Upper lobe of left lung (tissue), 4 donors: Measurements from ENCODE around the gene NDUFV2.

ENCODE experiments used
- CTCF ChIP-seq, 6 experiments: fragments of 450-650 bp in 4 of 6; fragments of 200-600 bp in 2 of 6; sonication (generic) in 2 of 6; IDR thresholded peaks; one replicate each; pipeline ENCODE4 v1.5.1; 2016 to 2019; ENCODE audit warnings: antibody characterized with exemption in 6 of 6
- EP300 ChIP-seq, 4 donors: sonication (generic); formaldehyde crosslinking; IDR thresholded peaks; one replicate each; pipeline ENCODE4 v1.5.1; 2017; ENCODE audit warnings: antibody characterized with exemption in 4 of 4, control low read depth in 2 of 4
- POLR2A ChIP-seq, 4 donors: fragments of 450-650 bp; IDR thresholded peaks; one replicate each; pipeline ENCODE4 v1.5.1; 2016 to 2017; ENCODE audit warnings: antibody characterized with exemption in 4 of 4, mild to moderate bottlenecking in 2 of 4
- POLR2AphosphoS5 ChIP-seq, 2 donors: sonication (generic); formaldehyde crosslinking; IDR thresholded peaks; one replicate each; pipeline ENCODE4 v1.5.1; 2017; ENCODE audit warnings: antibody characterized with exemption in 2 of 2

GRCh38 chr18:9182852-9183399 lies 80.4 kb downstream of the NDUFV2 start:
- TF ChIP-seq CTCF (IDR thresholded peaks at IDR 0.05) (no peak), POLR2AphosphoS5 (IDR thresholded peaks at IDR 0.05) (no peak), POLR2A (IDR thresholded peaks at IDR 0.05) (no peak), EP300 (IDR thresholded peaks at IDR 0.05) (no peak)
